ENCODE results near the gene THOC6.
"Not testable (repeated sequence)": the region's sequence is repeated elsewhere in the genome, so short reads cannot be mapped to it uniquely, and the experiment has no call there.

The THOC6 gene

DNA sequence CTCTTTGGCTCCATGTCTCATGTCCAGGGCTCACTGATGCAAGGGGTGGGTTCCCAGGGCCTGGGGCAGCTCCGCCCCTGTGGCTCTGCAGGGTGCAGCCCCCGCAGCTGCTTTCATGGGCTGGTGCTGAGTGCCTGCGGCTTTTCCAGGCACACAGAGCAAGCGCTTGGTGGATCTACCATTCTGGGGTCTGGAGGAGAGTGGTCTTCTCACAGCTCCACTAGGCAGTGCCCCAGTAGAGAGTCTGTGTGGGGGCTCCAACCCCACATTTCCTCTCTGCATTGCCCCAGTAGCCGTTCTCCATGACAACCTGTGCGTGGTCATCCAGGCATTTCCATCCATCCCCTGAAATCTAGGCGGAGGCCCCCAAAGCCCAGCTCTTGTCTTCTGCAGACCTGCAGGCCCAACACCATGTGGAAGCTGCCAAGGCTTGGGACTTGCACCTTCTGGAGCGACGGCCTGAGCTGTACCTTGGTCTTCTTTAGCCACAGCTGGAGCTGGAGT, 46.8 kb downstream of the THOC6 start:
- no peaks in the 10 kb centered on the region for H3K27me3 ChIP-seq (ENCODE audit: insufficient read depth, low read length, poor library complexity)
- no peaks in the 10 kb centered on the region for H3K79me1 ChIP-seq (ENCODE audit: low read length)
- H4K5ac ChIP-seq (ENCODE audit: low read length): no peak overlapping the region
- H3K56ac ChIP-seq (ENCODE audit: low read length): no peak overlapping the region
- no peak overlapping the region for H3K4ac ChIP-seq (ENCODE audit: low read depth, low read length)
- H3K4me1 ChIP-seq (ENCODE audit: control insufficient read depth, low read depth, low read length): no peaks in the 10 kb centered on the region
- no peak for DNase-seq
- H2BK5ac ChIP-seq (ENCODE audit: low read length): no peak overlapping the region
- H3K27ac ChIP-seq (ENCODE audit: low read depth, low read length): no peak overlapping the region
- H2AK5ac ChIP-seq (ENCODE audit: low read length): no peak overlapping the region
- no peak overlapping the region for H3K23ac ChIP-seq (ENCODE audit: low read length)
- H3K4me2 ChIP-seq (ENCODE audit: low read length): no peak overlapping the region
- H3K4me3 ChIP-seq (ENCODE audit: low read length): no peak overlapping the region
- H3K36me3 ChIP-seq (ENCODE audit: control insufficient read depth, insufficient read depth, low read length): no peaks in the 10 kb centered on the region
- no peak overlapping the region for H4K8ac ChIP-seq (ENCODE audit: low read depth, low read length)
- H3K79me2 ChIP-seq (ENCODE audit: control insufficient read depth, insufficient read depth, low read length): no peaks in the 10 kb centered on the region
- WGBS (ENCODE audit: extremely low coverage, insufficient coverage, low lambda C conversion rate): no CpG with 5 or more reads among the region's 9 CpGs
- no peak overlapping the region for H3K9ac ChIP-seq (ENCODE audit: low read length)
- no peak overlapping the region for H2BK120ac ChIP-seq (ENCODE audit: low read depth, low read length)
- no peak overlapping the region for H3K18ac ChIP-seq (ENCODE audit: low read length)
- no peak overlapping the region for H2BK15ac ChIP-seq (replicated peaks; ENCODE audit: low read depth)

- H2BK120ac ChIP-seq (ENCODE audit: low read depth, low read length): no peak overlapping the region
- H3K27me3 ChIP-seq (ENCODE audit: insufficient read depth, low read length, poor library complexity): no peaks in the 10 kb centered on the region
- H2AK5ac ChIP-seq (ENCODE audit: low read length): no peak overlapping the region
- H3K4ac ChIP-seq (ENCODE audit: low read depth, low read length): no peak overlapping the region
- no peak overlapping the region for H3K4me2 ChIP-seq (ENCODE audit: low read length)
- no peak overlapping the region for H3K56ac ChIP-seq (ENCODE audit: low read length)
- H2BK5ac ChIP-seq (ENCODE audit: low read length): no peak overlapping the region
- no peak overlapping the region for H3K4me3 ChIP-seq (ENCODE audit: low read length)
- no peak overlapping the region for H2BK15ac ChIP-seq (replicated peaks; ENCODE audit: low read depth)
- no peaks in the 10 kb centered on the region for H3K4me1 ChIP-seq (ENCODE audit: control insufficient read depth, low read depth, low read length)
- no peak overlapping the region for H3K9ac ChIP-seq (ENCODE audit: low read length)
- no peak overlapping the region for H3K27ac ChIP-seq (ENCODE audit: low read depth, low read length)
- H3K23ac ChIP-seq (ENCODE audit: low read length): no peak overlapping the region
- WGBS (ENCODE audit: extremely low coverage, insufficient coverage, low lambda C conversion rate): no CpG with 5 or more reads among the region's 7 CpGs
- H3K18ac ChIP-seq (ENCODE audit: low read length): no peak overlapping the region
- no peaks in the 10 kb centered on the region for H3K79me1 ChIP-seq (ENCODE audit: low read length)
- DNase-seq: no peak
- no peak overlapping the region for H4K8ac ChIP-seq (ENCODE audit: low read depth, low read length)
- no peaks in the 10 kb centered on the region for H3K79me2 ChIP-seq (ENCODE audit: control insufficient read depth, insufficient read depth, low read length)
- H4K5ac ChIP-seq (ENCODE audit: low read length): no peak overlapping the region
- H3K36me3 ChIP-seq (ENCODE audit: control insufficient read depth, insufficient read depth, low read length): no peaks in the 10 kb centered on the region
Observed at GRCh38 chr16:3071655-3072054, 47.8 kb downstream of the THOC6 start.

- H3K27ac ChIP-seq (ENCODE audit: low read depth, low read length); H3K36me3 ChIP-seq (ENCODE audit: control insufficient read depth, insufficient read depth, low read length); H3K4me2 ChIP-seq (ENCODE audit: low read length); H3K79me2 ChIP-seq (ENCODE audit: control insufficient read depth, insufficient read depth, low read length); H3K27me3 ChIP-seq (ENCODE audit: insufficient read depth, low read length, poor library complexity); H2BK5ac ChIP-seq (ENCODE audit: low read length); H3K4ac ChIP-seq (ENCODE audit: low read depth, low read length); H3K4me1 ChIP-seq (ENCODE audit: control insufficient read depth, low read depth, low read length); H4K8ac ChIP-seq (ENCODE audit: low read depth, low read length); H2BK120ac ChIP-seq (ENCODE audit: low read depth, low read length); H3K9ac ChIP-seq (ENCODE audit: low read length); DNase-seq; H2AK5ac ChIP-seq (ENCODE audit: low read length); H2BK15ac ChIP-seq (replicated peaks; ENCODE audit: low read depth); H3K56ac ChIP-seq (ENCODE audit: low read length); H3K23ac ChIP-seq (ENCODE audit: low read length); H4K5ac ChIP-seq (ENCODE audit: low read length); H3K4me3 ChIP-seq (ENCODE audit: low read length); H3K18ac ChIP-seq (ENCODE audit: low read length); H3K79me1 ChIP-seq (ENCODE audit: low read length): not testable (repeated sequence)
- WGBS (ENCODE audit: extremely low coverage, insufficient coverage, low lambda C conversion rate): no CpG with 5 or more reads among the region's 4 CpGs
Observed at GRCh38 chr16:3072148-3072547, 48.3 kb downstream of the THOC6 start.

- H3K4me1 ChIP-seq (ENCODE audit: control insufficient read depth, low read depth, low read length); H3K4me2 ChIP-seq (ENCODE audit: low read length); H3K56ac ChIP-seq (ENCODE audit: low read length); H2AK5ac ChIP-seq (ENCODE audit: low read length); H3K27ac ChIP-seq (ENCODE audit: low read depth, low read length); H3K4ac ChIP-seq (ENCODE audit: low read depth, low read length); H3K4me3 ChIP-seq (ENCODE audit: low read length); H2BK120ac ChIP-seq (ENCODE audit: low read depth, low read length); H3K18ac ChIP-seq (ENCODE audit: low read length); H2BK5ac ChIP-seq (ENCODE audit: low read length); H3K9ac ChIP-seq (ENCODE audit: low read length); H3K79me1 ChIP-seq (ENCODE audit: low read length); H3K36me3 ChIP-seq (ENCODE audit: control insufficient read depth, insufficient read depth, low read length); H2BK15ac ChIP-seq (replicated peaks; ENCODE audit: low read depth); H3K79me2 ChIP-seq (ENCODE audit: control insufficient read depth, insufficient read depth, low read length); H3K27me3 ChIP-seq (ENCODE audit: insufficient read depth, low read length, poor library complexity); DNase-seq; H3K23ac ChIP-seq (ENCODE audit: low read length); H4K8ac ChIP-seq (ENCODE audit: low read depth, low read length); H4K5ac ChIP-seq (ENCODE audit: low read length): not testable (repeated sequence)
- no CpG with 5 or more reads among the region's 18 CpGs for WGBS (ENCODE audit: extremely low coverage, insufficient coverage, low lambda C conversion rate)
Observed at GRCh38 chr16:3072576-3073263, 48.9 kb downstream of the THOC6 start.

DNA sequence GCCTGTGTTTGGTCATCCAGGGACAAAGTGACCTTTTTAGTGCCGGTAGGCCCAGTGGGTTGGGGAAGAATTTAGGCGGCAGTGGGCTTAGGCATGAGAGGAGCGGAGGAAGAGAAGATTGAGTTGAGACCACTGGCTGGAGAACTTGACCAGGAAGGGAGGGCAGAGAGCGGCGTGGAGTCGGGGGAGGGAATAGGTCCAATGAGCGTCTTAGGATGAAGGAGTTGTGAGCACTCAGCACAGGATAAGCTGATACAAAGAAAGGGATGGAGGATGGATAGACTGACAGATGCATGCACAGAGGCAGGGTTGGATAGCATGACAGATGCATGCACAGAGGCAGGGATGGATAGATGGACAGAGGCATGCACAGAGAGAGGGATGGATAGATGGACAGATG, 49.6 kb downstream of the THOC6 start:
- no peaks in the 10 kb centered on the region for H3K4me1 ChIP-seq (ENCODE audit: control insufficient read depth, low read depth, low read length)
- no peak overlapping the region for H3K18ac ChIP-seq (ENCODE audit: low read length)
- DNase-seq: no peak
- no peak overlapping the region for H3K27ac ChIP-seq (ENCODE audit: low read depth, low read length)
- H3K4ac ChIP-seq (ENCODE audit: low read depth, low read length): no peak overlapping the region
- H4K5ac ChIP-seq (ENCODE audit: low read length): no peak overlapping the region
- H2AK5ac ChIP-seq (ENCODE audit: low read length): no peak overlapping the region
- H2BK120ac ChIP-seq (ENCODE audit: low read depth, low read length): no peak overlapping the region
- H3K27me3 ChIP-seq (ENCODE audit: insufficient read depth, low read length, poor library complexity): no peaks in the 10 kb centered on the region
- H3K79me1 ChIP-seq (ENCODE audit: low read length): no peaks in the 10 kb centered on the region
- H3K56ac ChIP-seq (ENCODE audit: low read length): no peak overlapping the region
- no peak overlapping the region for H4K8ac ChIP-seq (ENCODE audit: low read depth, low read length)
- H3K36me3 ChIP-seq (ENCODE audit: control insufficient read depth, insufficient read depth, low read length): no peaks in the 10 kb centered on the region
- H2BK5ac ChIP-seq (ENCODE audit: low read length): no peak overlapping the region
- H3K9ac ChIP-seq (ENCODE audit: low read length): no peak overlapping the region
- no CpG with 5 or more reads among the region's 7 CpGs for WGBS (ENCODE audit: extremely low coverage, insufficient coverage, low lambda C conversion rate)
- no peaks in the 10 kb centered on the region for H3K79me2 ChIP-seq (ENCODE audit: control insufficient read depth, insufficient read depth, low read length)
- no peak overlapping the region for H3K4me2 ChIP-seq (ENCODE audit: low read length)
- H3K4me3 ChIP-seq (ENCODE audit: low read length): no peak overlapping the region
- no peak overlapping the region for H3K23ac ChIP-seq (ENCODE audit: low read length)
- no peak overlapping the region for H2BK15ac ChIP-seq (replicated peaks; ENCODE audit: low read depth)

Measured in mesendoderm (in vitro differentiated cells).